ENCODE results near the gene USP13.

Gene USP13

GRCh38 chr3:179794355-179794754 is 141.5 kb downstream of the USP13 start:
- DNase-seq: no peak

- no peak for DNase-seq
Observed at GRCh38 chr3:179796421-179796820, 143.6 kb downstream of the USP13 start.

- DNase-seq: no peak
Observed at GRCh38 chr3:179797192-179797591, 144.4 kb downstream of the USP13 start.

GRCh38 chr3:179801263-179801662 is 148.4 kb downstream of the USP13 start:
- no peak for DNase-seq

- no peak for DNase-seq
Observed at GRCh38 chr3:179801856-179802255, 149.0 kb downstream of the USP13 start.

GRCh38 chr3:179806177-179806576 is 153.3 kb downstream of the USP13 start:
- no peak for DNase-seq

GRCh38 chr3:179807588-179807987 is 154.7 kb downstream of the USP13 start:
- no peak for DNase-seq

- DNase-seq: no peak
Observed at GRCh38 chr3:179809639-179810038, 156.8 kb downstream of the USP13 start.

- DNase-seq: peak in 33 of 56 donors; percentile 1 to 47 (median 11)
Observed at GRCh38 chr3:179811321-179812095, 158.7 kb downstream of the USP13 start.

- DNase-seq: no peak
Observed at GRCh38 chr3:179812096-179812382, 159.2 kb downstream of the USP13 start.

GRCh38 chr3:179819379-179819778 is 166.5 kb downstream of the USP13 start:
- DNase-seq: peak in 1 of 56 donors; percentile 13

GRCh38 chr3:179822296-179822695 is 169.5 kb downstream of the USP13 start:
- DNase-seq: no peak

GRCh38 chr3:179825527-179826246 is 172.8 kb downstream of the USP13 start:
- no peak for DNase-seq

GRCh38 chr3:179826247-179826637 is 173.4 kb downstream of the USP13 start:
- DNase-seq: no peak

- no peak for DNase-seq
Observed at GRCh38 chr3:179828738-179829137, 175.9 kb downstream of the USP13 start.

- DNase-seq: no peak
Observed at GRCh38 chr3:179829401-179829800, 176.6 kb downstream of the USP13 start.

GRCh38 chr3:179832333-179832854 is 179.6 kb downstream of the USP13 start:
- DNase-seq: no peak

GRCh38 chr3:179833294-179833693 is 180.5 kb downstream of the USP13 start:
- no peak for DNase-seq

- DNase-seq: no peak
Observed at GRCh38 chr3:179837374-179837773, 184.5 kb downstream of the USP13 start.
